MM.1S (cell line): ENCODE data around the gene GSDMA.

Experiments used
- DNase-seq: peaks from one replicate; pipeline ENCODE4 v3.0.0-alpha.2; 2015
- H2AFZ ChIP-seq: fragments of 300-600 bp; sonication (generic); 2 replicates; pipeline ENCODE4 v1.6.0; 2016; ENCODE audit warnings: antibody characterized with exemption, low read length
- H3F3A ChIP-seq: fragments of 300-600 bp; sonication (generic); 2 replicates; pipeline ENCODE4 v1.6.1; 2016; ENCODE audit warnings: mild to moderate bottlenecking, antibody characterized with exemption, low read length, moderate library complexity, mixed read lengths; ENCODE audit not compliant: insufficient read depth
- H3K27ac ChIP-seq: fragments of 300-600 bp; sonication (generic); 2 replicates; pipeline ENCODE4 v1.5.1; 2016; ENCODE audit warnings: mild to moderate bottlenecking, low read length
- H3K27me3 ChIP-seq: fragments of 300-600 bp; sonication (generic); replicated peaks from 2 replicates; pipeline ENCODE4 v1.6.0; 2016; ENCODE audit warnings: low read length; ENCODE audit not compliant: insufficient read depth
- H3K36me3 ChIP-seq: fragments of 300-600 bp; sonication (generic); replicated peaks from 2 replicates; pipeline ENCODE4 v1.6.1; 2016; ENCODE audit warnings: mild to moderate bottlenecking, low read length, mixed read lengths; ENCODE audit not compliant: insufficient read depth
- H3K4me1 ChIP-seq: fragments of 300-600 bp; sonication (generic); 2 replicates; pipeline ENCODE4 v1.6.1; 2016; ENCODE audit warnings: low read length, mixed read lengths
- H3K4me2 ChIP-seq: fragments of 300-600 bp; sonication (generic); 2 replicates; pipeline ENCODE4 v1.6.0; 2016; ENCODE audit warnings: low read depth, low read length
- H3K4me3 ChIP-seq: fragments of 300-600 bp; sonication (generic); 2 replicates; pipeline ENCODE4 v1.5.1; 2016; ENCODE audit warnings: low read length, mixed read lengths
- H3K79me2 ChIP-seq: fragments of 300-600 bp; sonication (generic); 2 replicates; pipeline ENCODE4 v1.6.1; 2016; ENCODE audit warnings: mixed run types, low read length, mixed read lengths
- H3K9ac ChIP-seq: fragments of 300-600 bp; sonication (generic); 2 replicates; pipeline ENCODE4 v1.6.1; 2016; ENCODE audit warnings: low read length, mixed read lengths
- H3K9me2 ChIP-seq: fragments of 300-600 bp; sonication (generic); replicated peaks from 2 replicates; pipeline ENCODE4 v1.6.1; 2016; ENCODE audit warnings: mild to moderate bottlenecking, low read length, mixed read lengths; ENCODE audit not compliant: insufficient read depth
- H3K9me3 ChIP-seq: fragments of 300-600 bp; sonication (generic); replicated peaks from 2 replicates; pipeline ENCODE4 v1.6.1; 2016; ENCODE audit warnings: mild to moderate bottlenecking, low read length, mixed read lengths; ENCODE audit not compliant: insufficient read depth
- H4K20me1 ChIP-seq: fragments of 300-600 bp; sonication (generic); 2 replicates; pipeline ENCODE4 v1.6.1; 2016; ENCODE audit warnings: mild to moderate bottlenecking, low read length, moderate library complexity, mixed read lengths; ENCODE audit not compliant: insufficient read depth
- CTCF ChIP-seq: fragments of 300-600 bp; sonication (generic); IDR thresholded peaks from 2 replicates; pipeline ENCODE4 v1.5.1; 2016; ENCODE audit warnings: antibody characterized with exemption, low read length, mixed read lengths
- EZH2 ChIP-seq: fragments of 300-600 bp; sonication (generic); optimal IDR thresholded peaks from 2 replicates; pipeline ENCODE3; 2017; ENCODE audit warnings: low read depth, mild to moderate bottlenecking, antibody characterized with exemption, low read length, mixed read lengths
- EZH2phosphoT487 ChIP-seq: fragments of 300-600 bp; sonication (generic); IDR thresholded peaks from 2 replicates; pipeline ENCODE4 v1.6.1; 2018; ENCODE audit warnings: antibody characterized with exemption, low read length

The GSDMA gene

GRCh38 chr17:39979893-39980350, 17.1 kb downstream of the GSDMA start:
- H3K9ac ChIP-seq, result peak overlapping the region; percentile 99; the same call in 1 of the 2 replicates
- peak overlapping the region; percentile 93 for H3K4me2 ChIP-seq
- H4K20me1 ChIP-seq, result peaks cover 6% of the 10 kb centered on the region; the same call in 1 of the 2 replicates
- peak; percentile 24 for DNase-seq
- peaks cover 7% of the 10 kb centered on the region for H3K36me3 ChIP-seq
- no peak for TF ChIP-seq EZH2phosphoT487
- 0 out of 2 replicates have a peak, but pooled peaks have one; percentile 7 for TF ChIP-seq CTCF
- no peak for TF ChIP-seq EZH2
- H2AFZ ChIP-seq, result peak overlapping the region; percentile 92
- H3K79me2 ChIP-seq, result peaks cover 41% of the 10 kb centered on the region
- H3F3A ChIP-seq, result no peaks in the 10 kb centered on the region
- H3K9me2 ChIP-seq, result no peaks in the 10 kb centered on the region
- H3K27ac ChIP-seq, result peak overlapping the region; percentile 83; the same call in 1 of the 2 replicates
- H3K27me3 ChIP-seq, result peaks cover 6% of the 10 kb centered on the region; the same call in 1 of the 2 replicates
- peaks cover 17% of the 10 kb centered on the region; the same call in 1 of the 2 replicates for H3K4me1 ChIP-seq
- H3K9me3 ChIP-seq, result no peaks in the 10 kb centered on the region
- peak overlapping the region; percentile 90 for H3K4me3 ChIP-seq

- H3K4me2 ChIP-seq, result peak within 1 kb of the TSS; percentile 93
- peak within 1 kb of the TSS; percentile 83 for H3K27ac ChIP-seq
- DNase-seq, result peak; percentile 99
- no peaks in the 10 kb centered on the region for H3F3A ChIP-seq
- peak within 1 kb of the TSS; percentile 99 for H3K9ac ChIP-seq
- H3K27me3 ChIP-seq, result peaks cover 6% of the 10 kb centered on the region; the same call in 1 of the 2 replicates
- H3K36me3 ChIP-seq, result peaks cover 7% of the 10 kb centered on the region
- TF ChIP-seq CTCF (peak; percentile 72), EZH2 (no peak)
- no peaks in the 10 kb centered on the region for H3K9me2 ChIP-seq
- H3K9me3 ChIP-seq, result no peaks in the 10 kb centered on the region
- peaks cover 47% of the 10 kb centered on the region for H3K79me2 ChIP-seq
- H2AFZ ChIP-seq, result peak within 1 kb of the TSS; percentile 92
- H3K4me1 ChIP-seq, result peaks cover 17% of the 10 kb centered on the region; the same call in 1 of the 2 replicates
- H4K20me1 ChIP-seq, result peaks cover 6% of the 10 kb centered on the region; the same call in 1 of the 2 replicates
- peak within 1 kb of the TSS; percentile 90 for H3K4me3 ChIP-seq
Measured at GRCh38 chr17:39980351-39981206, 17.8 kb downstream of the GSDMA start, which contains the start of gene PSMD3. PSMD3 (plus strand) TSS chr17:39980807; CDS start chr17:39980971, 164 bp downstream.

GRCh38 chr17:39981207-39981741, 18.5 kb downstream of the GSDMA start:
- Histone ChIP-seq H4K20me1 (peaks cover 6% of the 10 kb centered on the region; the same call in 1 of the 2 replicates), H3K36me3 (peaks cover 9% of the 10 kb centered on the region), H3K4me3 (peak overlapping the region; percentile 90), H2AFZ (peak overlapping the region; percentile 51), H3K79me2 (peaks cover 54% of the 10 kb centered on the region), H3K4me1 (peaks cover 17% of the 10 kb centered on the region; the same call in 1 of the 2 replicates), H3K9me3 (no peaks in the 10 kb centered on the region), H3K9me2 (no peaks in the 10 kb centered on the region), H3K27ac (peak overlapping the region; percentile 83), H3K27me3 (peaks cover 6% of the 10 kb centered on the region; the same call in 1 of the 2 replicates), H3F3A (no peaks in the 10 kb centered on the region), H3K9ac (peak overlapping the region; percentile 99), H3K4me2 (peak overlapping the region; percentile 90)
- no peak for DNase-seq
- no peak for TF ChIP-seq CTCF
- TF ChIP-seq EZH2phosphoT487, result no peak
- TF ChIP-seq EZH2, result no peak
